Activated T-cell treated with anti-CD3 and anti-CD28 coated beads, Interleukin-2, amount 50 U/mL, for 48 hours (primary cell): ENCODE data around the gene MMP24.
"Not testable (repeated sequence)": the region's sequence is repeated elsewhere in the genome, so short reads cannot be mapped to it uniquely, and the experiment has no call there.

Experiments used
- DNase-seq, 2 experiments: peaks; one replicate each; pipeline ENCODE4 v3.0.0-alpha.2; 2020

Gene MMP24

DNA sequence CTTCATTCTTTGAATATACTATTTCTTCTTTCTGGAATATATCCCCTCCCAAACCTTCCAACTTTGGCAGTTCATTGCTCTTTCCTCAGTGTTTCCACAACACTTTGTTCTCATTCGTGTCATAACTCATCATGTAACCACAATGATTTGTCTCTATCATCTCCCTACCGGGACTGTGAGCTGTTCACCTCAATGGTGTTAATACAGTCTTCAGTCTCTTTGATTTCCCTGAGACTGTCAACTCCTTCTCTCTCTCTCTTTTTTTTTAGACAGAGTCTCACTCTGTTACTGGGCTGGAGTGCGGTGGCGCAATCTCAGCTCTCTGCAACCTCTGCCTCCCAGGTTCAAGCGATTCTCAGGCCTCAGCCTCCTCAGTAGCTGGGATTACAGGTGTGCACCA is 2.5 kb upstream of the MMP24 start:
- DNase-seq: no peak

GRCh38 chr20:35224536-35224935 is 2.0 kb upstream of the MMP24 start:
- DNase-seq: no peak

DNA sequence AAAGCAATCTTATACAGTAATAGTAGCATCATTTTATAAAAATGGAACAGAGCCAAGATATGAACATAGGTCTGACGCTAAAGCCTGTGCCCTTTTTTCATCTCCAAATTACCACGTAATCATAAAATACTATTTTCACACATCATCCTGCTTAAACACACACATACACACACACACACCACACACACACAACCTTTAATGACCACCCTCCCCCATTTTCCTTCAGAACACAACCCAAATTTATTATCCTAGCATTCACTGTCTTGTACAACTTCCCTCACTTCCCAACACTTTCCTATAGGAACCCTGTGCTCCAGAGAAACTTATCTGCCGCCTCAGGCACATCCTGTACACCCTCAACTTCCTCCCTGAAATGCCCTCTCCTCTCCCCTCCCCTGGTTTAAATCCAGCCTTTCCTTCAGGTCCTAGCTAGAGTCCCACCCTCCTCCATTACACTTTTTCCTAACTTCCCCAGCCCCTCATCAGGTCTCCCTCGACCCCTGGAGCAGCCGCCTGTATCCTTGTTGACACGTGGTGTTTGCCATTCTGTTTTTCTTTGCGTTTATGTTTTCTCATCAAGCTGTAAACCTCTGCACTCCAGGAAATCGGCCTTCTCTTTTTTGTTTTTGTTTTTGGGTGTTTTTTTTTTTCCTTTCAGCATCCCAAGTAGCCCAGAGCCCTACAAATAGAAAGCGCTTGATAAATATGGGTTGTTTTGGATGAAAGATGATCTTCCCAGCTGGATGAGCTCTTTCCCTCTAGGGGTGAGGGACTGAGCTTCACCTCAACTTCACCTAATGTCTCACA is 968 bp upstream of the MMP24 start:
- DNase-seq: no peak

- peak; percentile 64 to 67 for DNase-seq
These were observed 593 bp downstream of the MMP24 start for GRCh38 chr20:35226884-35227681.

- no peak for DNase-seq
These were observed 6.1 kb downstream of the MMP24 start for GRCh38 chr20:35232575-35232974.

GRCh38 chr20:35235881-35236280 is 9.4 kb downstream of the MMP24 start:
- no peak for DNase-seq

- no peak for DNase-seq
These were observed 11.0 kb downstream of the MMP24 start for GRCh38 chr20:35237486-35237885.

- DNase-seq: no peak
These were observed 11.7 kb downstream of the MMP24 start for GRCh38 chr20:35238170-35238569.

DNA sequence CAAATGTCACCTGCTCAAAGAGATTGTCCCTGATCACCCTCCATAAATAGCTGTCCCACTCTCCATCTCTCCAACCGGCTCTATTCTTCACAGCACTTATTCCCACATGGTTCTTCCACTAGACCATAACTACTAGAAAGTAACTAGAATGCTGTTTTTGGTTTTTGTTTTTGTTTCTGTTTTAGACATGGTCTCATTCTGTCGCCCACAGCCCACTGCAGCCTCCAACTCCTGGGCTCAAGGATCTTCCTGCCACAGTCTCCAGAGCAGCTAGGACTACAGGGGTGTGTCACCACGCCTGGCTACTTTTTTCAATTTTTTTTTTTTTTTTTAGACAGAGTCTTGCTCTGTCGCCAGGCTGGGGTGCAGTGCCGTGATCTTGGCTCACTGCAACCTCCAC is 12.2 kb downstream of the MMP24 start:
- DNase-seq: no peak

GRCh38 chr20:35240083-35240810 is 13.8 kb downstream of the MMP24 start:
- DNase-seq: no peak

- no peak for DNase-seq
These were observed 14.4 kb downstream of the MMP24 start for GRCh38 chr20:35240811-35241293.

- no peak for DNase-seq
These were observed 16.8 kb downstream of the MMP24 start for GRCh38 chr20:35243317-35243716.

GRCh38 chr20:35243986-35244385 is 17.5 kb downstream of the MMP24 start:
- DNase-seq: no peak

DNA sequence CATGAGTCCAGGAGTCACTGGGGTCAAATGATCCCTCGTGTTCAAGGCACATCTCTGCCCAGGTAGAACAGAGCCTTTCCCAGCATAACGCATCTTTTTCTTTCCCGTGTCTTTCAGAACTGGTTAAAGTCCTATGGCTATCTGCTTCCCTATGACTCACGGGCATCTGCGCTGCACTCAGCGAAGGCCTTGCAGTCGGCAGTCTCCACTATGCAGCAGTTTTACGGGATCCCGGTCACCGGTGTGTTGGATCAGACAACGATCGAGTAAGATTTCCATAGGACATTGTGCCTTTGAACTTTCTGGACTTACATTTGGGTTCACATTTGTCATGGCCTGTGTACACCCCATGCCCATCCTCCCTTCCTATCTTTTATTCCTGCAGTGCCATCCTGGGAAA is 20.2 kb downstream of the MMP24 start:
- DNase-seq: no peak

DNA sequence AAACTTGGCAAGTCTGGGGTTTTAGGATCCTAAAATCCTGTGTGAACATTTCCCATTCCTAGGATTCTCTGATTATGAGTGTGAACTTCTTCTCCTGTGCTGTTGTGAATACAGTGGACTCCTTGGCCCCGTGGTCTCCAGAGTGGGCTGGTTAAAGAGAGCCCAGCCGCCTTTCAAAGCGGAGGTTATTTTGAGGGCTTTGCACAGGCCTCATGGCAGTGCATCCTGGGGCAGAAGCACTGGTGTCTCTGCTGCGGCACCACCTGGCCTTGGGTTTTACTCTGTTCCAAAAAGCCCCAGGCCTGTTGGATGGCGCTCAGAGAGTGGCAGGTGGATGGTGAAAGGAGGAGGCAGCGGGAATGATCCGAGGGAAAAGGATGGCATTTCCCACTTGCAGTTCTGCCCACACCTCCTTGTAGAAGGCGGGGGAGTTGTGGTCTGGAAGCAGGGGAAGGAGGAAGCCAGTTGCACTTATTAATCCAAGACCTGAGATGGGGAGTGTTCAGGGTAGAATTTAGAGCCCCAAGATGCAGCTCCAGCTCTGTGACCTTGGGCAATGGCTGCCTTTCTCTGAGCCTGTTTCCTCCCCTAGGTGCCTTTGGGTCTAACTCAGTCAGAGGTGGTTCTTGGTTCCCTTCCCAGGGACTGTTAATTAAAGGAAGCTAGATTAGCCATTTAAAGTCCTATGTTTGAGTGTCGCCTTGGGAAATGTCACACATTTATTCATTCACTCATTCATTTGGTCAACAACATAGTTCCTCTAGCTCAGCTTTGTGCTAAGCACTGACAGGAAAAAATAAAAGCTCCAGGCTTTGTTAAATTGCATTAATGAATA is 22.4 kb downstream of the MMP24 start:
- no peak for DNase-seq

DNA sequence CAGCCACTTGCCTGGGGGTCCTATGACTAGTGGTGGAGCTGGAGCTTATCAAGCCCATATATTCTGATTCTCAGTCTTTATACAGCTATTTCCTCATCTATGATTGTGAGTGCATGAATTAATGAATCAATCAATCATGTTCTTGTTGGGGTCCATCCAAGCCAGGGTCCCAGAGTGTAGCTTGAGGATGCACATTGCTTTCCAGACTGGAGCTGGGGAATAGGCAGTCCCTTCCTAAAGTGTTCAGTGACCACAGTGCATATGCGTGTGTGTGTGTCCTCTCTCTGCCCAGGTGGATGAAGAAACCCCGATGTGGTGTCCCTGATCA is 25.1 kb downstream of the MMP24 start:
- no peak for DNase-seq

DNA sequence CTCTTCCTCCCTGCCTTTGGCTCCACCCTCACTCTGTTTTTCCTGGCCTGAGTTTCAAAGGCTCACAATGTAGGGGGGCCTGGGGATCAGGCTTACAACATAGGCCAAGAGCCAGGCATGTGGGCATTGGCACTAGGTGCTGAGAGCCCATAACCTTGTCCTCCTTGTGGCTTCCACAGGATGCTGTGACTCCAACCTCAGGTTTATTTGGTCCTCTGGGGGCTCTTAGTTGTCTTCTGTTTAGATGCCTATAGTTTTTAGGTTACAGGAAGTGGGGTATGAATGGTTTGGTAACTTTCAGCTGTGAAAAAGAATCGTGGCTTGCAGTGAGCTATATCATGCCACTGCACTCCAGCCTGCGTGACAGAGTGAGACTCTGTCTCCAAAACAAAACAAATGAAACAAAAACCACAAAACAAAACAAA is 25.6 kb downstream of the MMP24 start:
- DNase-seq: no peak

DNA sequence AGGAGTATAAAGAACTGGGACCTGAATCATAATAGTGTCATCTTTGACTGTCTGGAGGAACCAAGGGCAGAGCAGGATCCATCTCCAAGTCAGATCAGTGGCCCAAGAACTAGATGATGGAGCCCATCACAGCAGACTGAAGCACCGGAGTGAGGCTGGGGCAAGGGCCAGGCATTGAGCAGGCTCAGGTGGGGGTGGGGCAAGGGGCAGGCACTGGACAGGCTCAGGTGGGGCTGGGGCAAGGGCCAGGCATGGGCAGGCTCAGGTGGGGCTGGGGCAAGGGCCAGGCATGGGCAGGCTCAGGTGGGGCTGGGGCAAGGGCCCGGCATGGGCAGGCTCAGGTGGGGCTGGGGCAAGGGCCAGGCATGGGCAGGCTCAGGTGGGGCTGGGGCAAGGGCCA is 26.1 kb downstream of the MMP24 start:
- DNase-seq: not testable (repeated sequence)

DNA sequence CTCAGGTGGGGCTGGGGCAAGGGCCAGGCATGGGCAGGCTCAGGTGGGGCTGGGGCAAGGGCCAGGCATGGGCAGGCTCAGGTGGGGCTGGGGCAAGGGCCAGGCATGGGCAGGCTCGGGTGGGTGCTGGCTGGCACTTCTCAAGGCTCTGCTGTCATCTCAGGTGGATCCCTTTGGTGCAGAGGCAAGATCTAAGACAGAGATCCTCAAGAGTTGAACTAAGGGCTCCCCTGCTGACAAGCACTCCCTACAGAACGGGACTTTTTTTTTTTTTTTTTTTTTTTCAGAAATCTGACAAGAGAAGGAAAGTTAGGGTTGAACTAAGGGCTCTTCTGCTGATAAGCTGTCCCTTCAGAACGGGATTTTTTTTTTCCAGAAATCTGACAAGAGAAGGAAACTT is 26.5 kb downstream of the MMP24 start:
- DNase-seq: no peak

DNA sequence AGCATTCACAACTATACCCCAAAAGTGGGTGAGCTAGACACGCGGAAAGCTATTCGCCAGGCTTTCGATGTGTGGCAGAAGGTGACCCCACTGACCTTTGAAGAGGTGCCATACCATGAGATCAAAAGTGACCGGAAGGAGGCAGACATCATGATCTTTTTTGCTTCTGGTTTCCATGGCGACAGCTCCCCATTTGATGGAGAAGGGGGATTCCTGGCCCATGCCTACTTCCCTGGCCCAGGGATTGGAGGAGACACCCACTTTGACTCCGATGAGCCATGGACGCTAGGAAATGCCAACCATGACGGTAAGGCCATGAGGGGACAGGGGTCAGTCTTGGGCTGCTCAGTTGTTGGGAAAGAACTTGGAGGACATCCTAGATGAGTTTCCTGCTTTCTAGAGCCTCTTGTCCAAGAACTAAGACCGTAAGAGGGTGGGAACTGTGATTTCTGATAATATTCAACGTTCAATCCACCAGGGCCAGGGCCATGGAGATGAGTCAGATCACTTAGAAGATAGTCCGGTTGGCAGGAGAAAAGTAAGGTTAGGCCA is 28.0 kb downstream of the MMP24 start:
- DNase-seq: no peak

GRCh38 chr20:35257175-35257909 is 30.9 kb downstream of the MMP24 start:
- DNase-seq: no peak

GRCh38 chr20:35260426-35260825 is 33.9 kb downstream of the MMP24 start:
- no peak for DNase-seq
